A673 (cell line): ENCODE data around the gene HBB. TPM values are rescaled to one million over a fixed set of nuclear protein-coding genes. Genes with fewer than 3 reads are reported as not detected.

ENCODE experiments used
- BruUV-seq: library from RNA; stranded (reverse); fragments of 400-500 nt; replicated peaks from 2 replicates; lab custom pipeline; 2021; lab: Mats Ljungman, UMichigan
- CTCF ChIA-PET: fragments of 300-600 bp; sonication (Branson Sonifier 250); formaldehyde crosslinking; loops from one replicate; lab custom pipeline; 2022; ENCODE audit warnings: antibody characterized with exemption; lab: Charles Lee
- POLR2A ChIA-PET: fragments of 300-600 bp; sonication (Branson Sonifier 250); formaldehyde crosslinking; loops from one replicate; lab custom pipeline; 2022; ENCODE audit warnings: antibody characterized with exemption; ENCODE audit not compliant: low non-redundant PET; lab: Charles Lee
- DNase-seq: peaks from one replicate; pipeline ENCODE4 v3.0.0-alpha.2; 2015; ENCODE audit warnings: low spot score
- H3K27ac ChIP-seq: fragments of 200-600 bp; sonication (generic); 2 replicates; pipeline ENCODE4 v1.5.1; 2016; ENCODE audit warnings: mixed run types, low read depth, mild to moderate bottlenecking, mixed read lengths, antibody characterized with exemption, low read length; ENCODE audit not compliant: poor library complexity, severe bottlenecking
- H3K27me3 ChIP-seq: fragments of 200-600 bp; sonication (generic); replicated peaks from 2 replicates; pipeline ENCODE4 v1.6.1; 2017; ENCODE audit warnings: mixed run types, low read depth, mild to moderate bottlenecking, mixed read lengths, antibody characterized with exemption, low read length; ENCODE audit not compliant: insufficient read depth, poor library complexity
- H3K36me3 ChIP-seq: fragments of 200-600 bp; sonication (generic); 2 replicates; pipeline ENCODE4 v1.6.1; 2016; ENCODE audit warnings: mixed run types, mild to moderate bottlenecking, mixed read lengths, antibody characterized with exemption, low read length; ENCODE audit not compliant: insufficient read depth, poor library complexity, severe bottlenecking
- H3K4me1 ChIP-seq: fragments of 200-600 bp; sonication (generic); 2 replicates; pipeline ENCODE4 v1.6.1; 2017; ENCODE audit warnings: mixed run types, mild to moderate bottlenecking, mixed read lengths, antibody characterized with exemption, low read length; ENCODE audit not compliant: insufficient read depth, poor library complexity, severe bottlenecking
- H3K4me3 ChIP-seq: fragments of 200-600 bp; sonication (generic); 2 replicates; pipeline ENCODE4 v1.5.1; 2016; ENCODE audit warnings: low read depth, mixed run types, mild to moderate bottlenecking, mixed read lengths, low read length; ENCODE audit not compliant: poor library complexity, severe bottlenecking
- H3K9me3 ChIP-seq: fragments of 200-600 bp; sonication (generic); 2 replicates; pipeline ENCODE4 v1.6.1; 2016; ENCODE audit warnings: mixed run types, low read depth, mild to moderate bottlenecking, mixed read lengths, antibody characterized with exemption, low read length; ENCODE audit not compliant: poor library complexity, severe bottlenecking
- EZH2 ChIP-seq: fragments of 200-600 bp; sonication (generic); IDR thresholded peaks from 2 replicates; pipeline ENCODE4 v1.6.1; 2017; ENCODE audit warnings: borderline replicate concordance, low read depth, mild to moderate bottlenecking, mixed read lengths, antibody characterized with exemption, low read length; ENCODE audit not compliant: poor library complexity, severe bottlenecking
- intact Hi-C: fragments of 100-400 bp; cut with micrococcal nuclease; formaldehyde crosslinking; loops from one replicate; pipeline ENCODE4 v1.10.0; 2022; ENCODE audit not compliant: unreplicated experiment
- total RNA-seq: library from RNA; stranded (reverse); gene quantifications from 2 replicates; pipeline ENCODE4 v1.2.3, GENCODE V29; 2021
- TF ChIP-seq, protein P1 (sequence below): fragments of 300-800, 200-600 bp; sonication (generic); conservative IDR thresholded peaks from 2 replicates; pipeline ENCODE4 v1.5.1; 2017; ENCODE audit warnings: low read depth, mild to moderate bottlenecking, antibody characterized with exemption, low read length, moderate library complexity, mixed read lengths

HBB gene
- total RNA-seq, 1 experiment from 2014 or later, result not detected

DNA sequence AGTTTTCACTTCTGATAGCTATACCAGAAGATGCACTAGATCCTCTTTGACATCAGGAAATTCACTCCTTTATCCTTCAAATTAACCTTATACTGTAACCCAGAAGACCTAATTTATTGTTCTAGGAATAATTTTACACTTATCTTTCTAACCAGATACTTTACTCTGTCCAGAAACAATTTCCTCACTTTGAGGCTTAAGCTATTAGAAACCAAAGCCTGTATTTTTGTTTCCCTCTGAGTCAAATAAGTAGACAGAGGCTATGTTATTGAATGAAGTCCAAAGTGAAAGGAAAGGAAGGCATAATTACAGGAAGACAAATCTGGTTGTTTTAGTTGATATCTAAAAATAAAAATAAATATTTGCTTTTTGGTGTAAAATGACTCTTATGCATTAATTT, 28.6 kb downstream of the HBB start:
- TF ChIP-seq, protein P1, sequence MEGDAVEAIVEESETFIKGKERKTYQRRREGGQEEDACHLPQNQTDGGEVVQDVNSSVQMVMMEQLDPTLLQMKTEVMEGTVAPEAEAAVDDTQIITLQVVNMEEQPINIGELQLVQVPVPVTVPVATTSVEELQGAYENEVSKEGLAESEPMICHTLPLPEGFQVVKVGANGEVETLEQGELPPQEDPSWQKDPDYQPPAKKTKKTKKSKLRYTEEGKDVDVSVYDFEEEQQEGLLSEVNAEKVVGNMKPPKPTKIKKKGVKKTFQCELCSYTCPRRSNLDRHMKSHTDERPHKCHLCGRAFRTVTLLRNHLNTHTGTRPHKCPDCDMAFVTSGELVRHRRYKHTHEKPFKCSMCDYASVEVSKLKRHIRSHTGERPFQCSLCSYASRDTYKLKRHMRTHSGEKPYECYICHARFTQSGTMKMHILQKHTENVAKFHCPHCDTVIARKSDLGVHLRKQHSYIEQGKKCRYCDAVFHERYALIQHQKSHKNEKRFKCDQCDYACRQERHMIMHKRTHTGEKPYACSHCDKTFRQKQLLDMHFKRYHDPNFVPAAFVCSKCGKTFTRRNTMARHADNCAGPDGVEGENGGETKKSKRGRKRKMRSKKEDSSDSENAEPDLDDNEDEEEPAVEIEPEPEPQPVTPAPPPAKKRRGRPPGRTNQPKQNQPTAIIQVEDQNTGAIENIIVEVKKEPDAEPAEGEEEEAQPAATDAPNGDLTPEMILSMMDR, result no peak
- no peak for TF ChIP-seq EZH2
- no TSS peak for BruUV-seq
- intact Hi-C loops, result no loop called here
- CTCF ChIA-PET, result no interaction called here
- Histone ChIP-seq H3K36me3 (no peaks in the 10 kb centered on the region), H3K27ac (no peak overlapping the region), H3K4me3 (no peak overlapping the region), H3K4me1 (no peaks in the 10 kb centered on the region), H3K27me3 (no peaks in the 10 kb centered on the region), H3K9me3 (no peaks in the 10 kb centered on the region)
- POLR2A ChIA-PET, result no interaction called here
- DNase-seq, result no peak

DNA sequence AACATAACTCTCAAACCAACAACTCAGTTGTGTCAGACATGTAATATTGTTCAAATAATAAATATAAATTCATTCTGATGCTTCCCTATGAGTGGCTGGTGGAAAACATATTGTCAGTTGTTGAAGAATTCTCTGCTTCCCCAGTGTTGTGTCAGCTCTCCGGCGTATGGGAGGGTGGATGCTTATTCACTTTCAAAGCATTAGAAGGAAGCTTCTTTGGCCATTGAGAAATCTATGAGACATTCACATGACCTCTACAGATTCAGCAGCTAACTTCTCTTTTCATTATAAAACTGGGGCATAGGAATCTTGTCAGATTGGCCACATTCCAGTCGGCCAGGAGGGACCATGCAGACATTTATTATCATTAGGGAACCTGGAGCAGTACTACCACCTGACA, 29.3 kb downstream of the HBB start:
- Histone ChIP-seq H3K9me3 (no peaks in the 10 kb centered on the region), H3K27me3 (no peaks in the 10 kb centered on the region), H3K27ac (no peak overlapping the region), H3K4me3 (no peak overlapping the region), H3K36me3 (no peaks in the 10 kb centered on the region), H3K4me1 (no peaks in the 10 kb centered on the region)
- no peak for DNase-seq
- CTCF ChIA-PET, result no interaction called here
- no TSS peak for BruUV-seq
- POLR2A ChIA-PET, result no interaction called here
- no peak for TF ChIP-seq EZH2
- TF ChIP-seq, protein P1, result no peak
- intact Hi-C loops, result no loop called here

DNA sequence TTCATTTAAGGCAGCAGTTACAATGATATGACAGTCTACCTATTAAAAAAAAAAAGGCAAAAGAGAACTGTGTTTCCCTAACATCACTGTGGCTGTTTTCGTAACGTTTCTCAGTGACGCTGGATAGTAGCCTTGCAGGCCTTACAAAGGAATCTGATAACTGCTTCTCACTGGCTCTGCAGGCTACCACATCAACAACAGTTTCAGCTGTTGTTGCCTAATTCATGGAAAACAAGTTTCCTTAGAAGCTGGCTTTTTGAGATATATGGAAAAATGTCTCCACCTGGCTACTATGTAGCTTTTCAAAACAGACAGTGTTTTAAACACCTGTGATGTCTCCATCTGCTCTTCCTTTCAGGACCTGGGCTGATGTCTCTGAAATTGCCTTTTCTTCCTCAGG, 30.1 kb downstream of the HBB start:
- ChIA-PET CTCF (interaction anchor here (0.7 kb wide), 1 partner anchor 1657 kb away, joined by 3 read pairs; no protein-coding TSS in a partner anchor), POLR2A (no interaction called here)
- Histone ChIP-seq H3K9me3 (no peaks in the 10 kb centered on the region), H3K27ac (no peak overlapping the region), H3K27me3 (no peaks in the 10 kb centered on the region), H3K36me3 (no peaks in the 10 kb centered on the region), H3K4me3 (no peak overlapping the region), H3K4me1 (no peaks in the 10 kb centered on the region)
- DNase-seq, result no peak
- TF ChIP-seq, protein P1, result no peak
- no peak for TF ChIP-seq EZH2
- intact Hi-C loops, result no loop called here
- no TSS peak for BruUV-seq
